HG02884 (cell line): Measurements from ENCODE around the gene DNAJC17.

Source experiments
- ATAC-seq: cut with Tn5 transposase; IDR thresholded peaks from one replicate; pipeline ENCODE4 v1.9.1; 2021; ENCODE audit warnings: mild to moderate bottlenecking, moderate library complexity; ENCODE audit not compliant: unreplicated experiment

Gene DNAJC17, protein sequence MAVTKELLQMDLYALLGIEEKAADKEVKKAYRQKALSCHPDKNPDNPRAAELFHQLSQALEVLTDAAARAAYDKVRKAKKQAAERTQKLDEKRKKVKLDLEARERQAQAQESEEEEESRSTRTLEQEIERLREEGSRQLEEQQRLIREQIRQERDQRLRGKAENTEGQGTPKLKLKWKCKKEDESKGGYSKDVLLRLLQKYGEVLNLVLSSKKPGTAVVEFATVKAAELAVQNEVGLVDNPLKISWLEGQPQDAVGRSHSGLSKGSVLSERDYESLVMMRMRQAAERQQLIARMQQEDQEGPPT

GRCh38 chr15:40807028-40807887 lies at the start of gene DNAJC17, which contains the start of gene ZFYVE19:
TSS of gene DNAJC17 (minus strand) at chr15:40807473. CDS start at chr15:40807446, 27 bp downstream.
TSS of gene ZFYVE19 (plus strand) at chr15:40807089. CDS start at chr15:40807590, 501 bp downstream.
- ATAC-seq, result peak; percentile 93

GRCh38 chr15:40856746-40857145 lies 49.5 kb upstream of the DNAJC17 start:
- no peak for ATAC-seq

GRCh38 chr15:40855706-40856234 lies 48.5 kb upstream of the DNAJC17 start:
- ATAC-seq, result no peak

DNA sequence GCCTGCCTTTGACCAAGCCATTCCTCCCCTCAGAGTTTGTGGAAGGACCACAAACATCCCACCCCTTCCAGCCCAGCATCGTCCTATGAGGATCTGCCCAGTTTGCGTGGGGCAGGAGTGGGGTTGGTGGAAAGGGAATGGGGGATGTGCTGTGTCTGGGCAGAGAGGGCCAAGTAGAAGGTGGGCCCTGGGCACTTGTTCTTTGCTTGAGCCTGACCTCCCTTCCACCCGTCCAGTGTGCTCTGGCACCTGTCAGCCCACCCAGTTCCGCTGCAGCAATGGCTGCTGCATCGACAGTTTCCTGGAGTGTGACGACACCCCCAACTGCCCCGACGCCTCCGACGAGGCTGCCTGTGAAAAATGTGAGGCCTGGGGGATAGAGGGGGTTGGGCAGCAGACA lies 46.9 kb upstream of the DNAJC17 start:
- no peak for ATAC-seq

GRCh38 chr15:40853241-40853890 lies 46.1 kb upstream of the DNAJC17 start:
- ATAC-seq, result no peak

- ATAC-seq, result no peak
Observed at GRCh38 chr15:40852529-40852928, 45.3 kb upstream of the DNAJC17 start.

DNA sequence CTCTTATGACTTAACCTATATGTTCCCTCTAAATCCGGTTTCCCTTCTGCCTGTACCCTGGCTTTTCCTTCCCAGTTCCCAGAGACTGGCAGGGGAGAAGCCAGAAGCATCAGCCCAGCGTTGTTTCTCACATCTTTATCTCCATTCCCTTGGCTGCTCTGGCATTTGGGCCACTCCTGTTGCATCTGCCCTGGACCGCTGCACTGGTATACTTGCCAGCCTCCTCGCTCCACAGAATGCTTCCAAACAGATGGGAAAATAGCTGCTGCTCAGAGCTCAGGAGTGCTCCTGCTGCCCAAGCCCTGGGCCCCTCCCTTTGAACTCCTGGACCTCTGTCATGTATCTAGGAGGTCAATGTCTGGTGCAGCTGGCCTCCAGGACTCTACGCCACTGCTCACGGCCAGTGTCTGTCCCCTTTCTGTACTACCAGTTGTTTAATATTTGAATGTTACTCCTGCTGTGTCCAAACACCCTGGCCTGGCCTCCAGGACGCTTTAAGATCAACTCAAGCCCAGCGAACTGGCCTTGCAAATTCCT lies 43.4 kb upstream of the DNAJC17 start:
- no peak for ATAC-seq

DNA sequence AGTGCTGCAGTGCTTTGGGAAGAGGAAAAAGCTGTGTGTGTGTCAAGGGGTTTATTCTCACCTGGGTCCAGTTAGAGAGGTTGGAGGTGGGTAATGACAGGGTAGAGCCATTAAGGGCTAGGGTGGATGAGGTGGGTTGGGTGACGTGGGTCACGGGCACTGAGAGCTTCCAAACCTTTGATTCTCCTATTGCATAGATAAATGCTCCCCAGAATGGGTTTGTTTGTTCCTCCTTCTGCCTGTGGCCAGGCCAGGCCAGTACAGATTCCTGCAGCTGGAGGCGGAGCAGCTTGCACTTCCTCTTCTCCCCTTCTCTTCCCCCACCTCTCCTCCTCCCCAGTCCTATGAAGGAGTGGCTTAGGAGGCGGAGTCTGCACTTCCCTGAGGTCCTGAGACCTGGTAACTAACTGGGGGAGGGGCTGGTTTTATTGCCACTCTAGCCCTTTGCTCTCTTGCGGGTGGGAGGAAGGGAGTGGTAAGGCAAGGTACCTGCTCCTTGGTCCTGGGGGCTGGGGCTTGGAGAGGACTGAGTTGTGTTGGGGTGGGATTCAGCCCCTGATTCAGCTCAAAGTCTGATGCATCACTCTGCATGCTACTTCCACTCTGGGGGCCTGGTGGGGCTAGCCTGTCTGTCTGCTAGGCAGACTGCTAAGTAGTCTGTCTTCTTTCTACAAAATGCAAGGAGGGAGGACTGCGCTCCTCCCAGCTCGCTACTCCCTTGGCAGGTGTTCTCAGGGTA lies 40.1 kb upstream of the DNAJC17 start:
- ATAC-seq, result no peak

- ATAC-seq, result no peak
Observed at GRCh38 chr15:40846841-40847222, 39.6 kb upstream of the DNAJC17 start.

- no peak for ATAC-seq
Observed at GRCh38 chr15:40845511-40846284, 38.4 kb upstream of the DNAJC17 start.

DNA sequence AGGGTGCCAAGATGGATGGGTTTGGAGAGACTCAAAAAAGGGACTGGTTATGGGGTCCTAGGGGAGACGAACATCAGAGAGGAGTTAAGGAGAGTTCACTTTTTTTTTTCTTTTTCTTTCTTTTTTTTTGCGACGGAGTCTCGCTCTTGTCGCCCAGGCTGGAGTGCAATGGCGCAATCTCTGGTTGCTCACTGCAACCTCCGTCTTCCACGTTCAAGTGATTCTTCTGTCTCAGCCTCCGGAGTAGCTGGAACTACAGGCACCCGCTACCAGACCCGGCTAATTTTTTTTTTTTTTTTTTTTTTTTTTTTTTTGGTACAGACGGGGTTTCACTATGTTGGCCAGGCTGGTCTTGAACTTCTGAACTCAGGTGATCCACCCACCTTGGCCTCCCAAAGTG lies 37.8 kb upstream of the DNAJC17 start:
- ATAC-seq, result no peak

DNA sequence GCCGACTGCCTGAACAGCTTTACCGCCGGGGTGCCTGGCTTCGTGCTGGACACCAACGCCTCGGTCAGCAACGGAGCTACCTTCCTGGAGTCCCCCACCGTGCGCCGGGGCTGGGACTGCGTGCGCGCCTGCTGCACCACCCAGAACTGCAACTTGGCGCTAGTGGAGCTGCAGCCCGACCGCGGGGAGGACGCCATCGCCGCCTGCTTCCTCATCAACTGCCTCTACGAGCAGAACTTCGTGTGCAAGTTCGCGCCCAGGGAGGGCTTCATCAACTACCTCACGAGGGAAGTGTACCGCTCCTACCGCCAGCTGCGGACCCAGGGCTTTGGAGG lies 37.4 kb upstream of the DNAJC17 start:
- ATAC-seq, result no peak

DNA sequence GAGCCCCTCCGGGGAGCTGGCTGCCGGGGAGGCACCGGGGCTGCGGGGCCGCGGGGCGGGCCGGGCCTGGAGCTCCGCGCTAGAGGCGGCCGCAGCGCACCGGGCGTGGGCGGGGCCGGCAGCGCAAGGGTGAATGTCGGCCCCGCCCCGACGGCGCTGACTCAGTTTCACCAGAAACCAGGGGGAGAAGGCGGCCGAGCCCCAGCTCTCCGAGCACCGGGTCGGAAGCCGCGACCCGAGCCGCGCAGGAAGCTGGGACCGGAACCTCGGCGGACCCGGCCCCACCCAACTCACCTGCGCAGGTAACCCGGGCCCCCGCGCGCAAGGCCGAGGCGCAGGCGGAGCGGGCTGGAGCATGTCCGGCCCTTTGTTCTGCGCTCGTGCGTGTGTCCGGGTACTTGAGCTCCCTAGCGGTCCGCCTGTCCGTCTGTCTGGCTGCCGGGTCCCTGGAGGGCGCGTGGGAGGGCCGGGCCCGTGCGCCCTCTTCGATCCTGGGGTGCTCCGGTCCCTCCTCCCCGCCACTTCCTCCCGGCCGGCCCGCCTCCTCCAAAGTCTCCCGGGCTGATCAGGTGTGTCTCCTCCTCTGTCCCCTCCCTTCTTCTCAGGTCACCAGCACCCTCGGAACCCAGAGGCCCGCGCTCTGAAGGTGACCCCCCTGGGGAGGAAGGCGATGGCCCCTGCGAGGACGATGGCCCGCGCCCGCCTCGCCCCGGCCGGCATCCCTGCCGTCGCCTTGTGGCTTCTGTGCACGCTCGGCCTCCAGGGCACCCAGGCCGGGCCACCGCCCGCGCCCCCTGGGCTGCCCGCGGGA lies 36.8 kb upstream of the DNAJC17 start, which contains the start of gene SPINT1:
Gene SPINT1, plus strand, starts transcription at position 164 of the 811 bp plus-strand sequence. Its CDS starts 507 bp downstream, at position 671.
- no peak for ATAC-seq

DNA sequence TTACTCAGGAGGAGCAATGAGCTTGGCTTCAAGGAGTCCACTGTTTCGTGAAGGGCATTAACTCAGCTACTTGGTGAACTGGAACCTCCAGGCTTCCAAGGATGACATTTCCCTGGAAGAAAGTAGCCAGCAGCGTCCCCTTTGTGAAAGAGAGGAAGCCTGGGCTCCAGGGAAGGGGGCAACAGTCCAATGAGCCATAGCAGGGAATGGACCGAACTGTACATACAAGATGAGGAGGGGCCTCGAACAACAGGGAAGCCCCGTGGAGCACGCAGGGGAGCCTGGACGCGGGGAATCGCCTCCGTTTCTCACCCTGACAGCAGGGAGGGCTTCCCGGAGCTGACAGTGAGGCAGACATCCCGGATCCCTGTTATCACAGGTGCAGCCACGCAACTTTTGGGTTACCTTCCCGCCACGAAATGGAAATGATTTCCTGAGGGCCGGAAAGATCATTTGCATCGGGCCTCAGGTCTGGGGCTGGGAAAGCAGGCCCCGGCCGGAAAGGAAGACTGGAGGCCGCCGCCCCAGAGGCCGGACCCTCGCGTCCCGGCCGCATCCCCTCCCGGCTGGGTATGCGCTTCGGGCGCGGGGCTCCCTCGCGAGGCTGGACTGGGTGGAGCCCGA lies 36.1 kb upstream of the DNAJC17 start:
- no peak for ATAC-seq

GRCh38 chr15:40841741-40842140 lies 34.5 kb upstream of the DNAJC17 start:
- ATAC-seq, result no peak

GRCh38 chr15:40838756-40839155 lies 31.5 kb upstream of the DNAJC17 start:
- ATAC-seq, result no peak

DNA sequence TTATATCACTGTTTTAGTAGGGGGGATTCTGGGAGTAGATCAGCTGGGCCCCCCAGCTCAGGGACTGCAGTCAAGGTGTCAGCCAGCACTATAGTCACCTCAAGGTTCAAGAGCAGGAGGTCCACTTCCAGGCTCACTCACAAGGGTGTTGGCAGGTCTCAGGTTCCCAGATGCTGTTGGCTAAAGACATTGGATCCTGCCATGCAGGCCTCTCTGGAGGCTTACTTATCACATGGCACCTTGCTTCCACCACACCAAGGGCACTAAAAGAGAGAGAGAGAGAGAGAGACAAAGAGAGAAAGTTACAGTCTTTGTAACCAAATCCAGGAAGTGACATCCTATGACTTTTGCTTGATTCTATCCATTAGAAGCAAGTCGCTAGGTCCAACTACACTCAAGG lies 28.7 kb upstream of the DNAJC17 start:
- no peak for ATAC-seq

DNA sequence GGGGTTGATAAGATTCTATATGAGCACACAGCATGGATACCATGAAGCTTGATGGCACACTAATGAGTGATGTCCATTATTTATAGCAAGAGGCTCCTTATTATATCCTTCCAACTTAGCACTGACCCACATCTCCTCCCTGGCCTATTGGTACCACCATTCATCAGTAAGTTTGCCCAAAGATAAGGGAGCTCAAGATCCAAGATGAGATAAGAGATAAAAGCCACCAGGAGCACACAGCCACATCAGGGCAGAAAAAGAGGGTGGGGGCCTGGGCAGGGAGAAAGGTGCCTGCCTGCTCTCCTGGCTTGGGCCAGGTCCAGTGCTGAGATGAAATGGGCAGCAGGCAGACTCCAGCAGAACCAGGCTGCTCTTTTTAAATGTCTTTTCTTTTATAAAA lies 25.6 kb upstream of the DNAJC17 start:
- no peak for ATAC-seq
